WTC11 (cell line): Measurements from ENCODE around the gene GRIP2. TPM values are rescaled to one million over a fixed set of nuclear protein-coding genes. Genes with fewer than 3 reads are reported as not detected.

Experiments
- ATAC-seq: fragments of 200-7000 bp; cut with Tn5 transposase; 2 replicates; pipeline ENCODE4 v1.10.0; 2021; ENCODE audit warnings: mild to moderate bottlenecking, moderate library complexity
- CTCF ChIA-PET: fragments of 300-600 bp; sonication (Branson Sonifier 250); formaldehyde crosslinking; loops from one replicate; lab custom pipeline; 2021; ENCODE audit warnings: antibody characterized with exemption; lab: Charles Lee
- POLR2A ChIA-PET: fragments of 350-600 bp; sonication (Branson Sonifier 250); formaldehyde crosslinking; loops from one replicate; lab custom pipeline; 2021; ENCODE audit warnings: antibody characterized with exemption; lab: Charles Lee
- DNase-seq: peaks from one replicate; pipeline ENCODE4 v3.0.0; 2021; ENCODE audit warnings: low spot score
- H3K27ac Mint-ChIP-seq: 2 replicates; pipeline ENCODE4 v1.8.0; 2021; ENCODE audit warnings: mixed read lengths
- H3K27me3 Mint-ChIP-seq: 2 replicates; pipeline ENCODE4 v1.8.0; 2021; ENCODE audit warnings: low read depth, mild to moderate bottlenecking, moderate library complexity, mixed read lengths
- H3K36me3 Mint-ChIP-seq: 2 replicates; pipeline ENCODE4 v1.8.0; 2021; ENCODE audit warnings: mixed read lengths
- H3K4me1 Mint-ChIP-seq: 2 replicates; pipeline ENCODE4 v1.8.0; 2022; ENCODE audit warnings: mixed read lengths
- H3K4me3 Mint-ChIP-seq: 2 replicates; pipeline ENCODE4 v1.8.0; 2021; ENCODE audit warnings: mild to moderate bottlenecking, moderate library complexity, mixed read lengths
- H3K9me3 Mint-ChIP-seq: 2 replicates; pipeline ENCODE4 v1.8.0; 2021; ENCODE audit warnings: mixed read lengths
- ATF2 ChIP-seq: sonication (generic); formaldehyde crosslinking; IDR thresholded peaks from 2 replicates; pipeline ENCODE4 v1.8.1; 2022; ENCODE audit warnings: low read depth, missing genetic modification reagents, borderline replicate concordance
- ATF3 ChIP-seq: sonication (generic); formaldehyde crosslinking; conservative IDR thresholded peaks from 2 replicates; pipeline ENCODE4 v1.8.1; 2022; ENCODE audit warnings: mild to moderate bottlenecking, missing genetic modification reagents
- E2F1 ChIP-seq: sonication (generic); formaldehyde crosslinking; IDR thresholded peaks from 2 replicates; pipeline ENCODE4 v1.8.0; 2022; ENCODE audit warnings: mild to moderate bottlenecking, missing genetic modification reagents
- FOXK1 ChIP-seq: sonication (generic); formaldehyde crosslinking; IDR thresholded peaks from 2 replicates; pipeline ENCODE4 v1.8.0; 2022; ENCODE audit warnings: mild to moderate bottlenecking, moderate library complexity, missing genetic modification reagents
- GTF2I ChIP-seq: fragments of 250-450 bp; sonication (Bioruptor Pico); conservative IDR thresholded peaks from 2 replicates; pipeline ENCODE4 v1.4.0; 2021; ENCODE audit warnings: mild to moderate bottlenecking
- MXD4 ChIP-seq: fragments of 250-450 bp; sonication (Bioruptor Pico); IDR thresholded peaks from 2 replicates; pipeline ENCODE4 v1.8.0; 2021; ENCODE audit warnings: mild to moderate bottlenecking, moderate library complexity, borderline replicate concordance
- MYBL2 ChIP-seq: sonication (generic); formaldehyde crosslinking; IDR thresholded peaks from 2 replicates; pipeline ENCODE4 v1.8.1; 2023; ENCODE audit warnings: mild to moderate bottlenecking, moderate library complexity, missing genetic modification reagents
- NFYB ChIP-seq: sonication (generic); formaldehyde crosslinking; conservative IDR thresholded peaks from 2 replicates; pipeline ENCODE4 v1.8.0; 2022; ENCODE audit warnings: low read depth, missing genetic modification reagents
- NR1H2 ChIP-seq: sonication (generic); formaldehyde crosslinking; IDR thresholded peaks from 2 replicates; pipeline ENCODE4 v1.9.0; 2021; ENCODE audit warnings: mild to moderate bottlenecking, moderate library complexity, missing genetic modification reagents
- PRRX2 ChIP-seq: fragments of 250-450 bp; sonication (Bioruptor Pico); IDR thresholded peaks from 2 replicates; pipeline ENCODE4 v1.8.0; 2021; ENCODE audit warnings: mild to moderate bottlenecking
- RELA ChIP-seq: sonication (generic); formaldehyde crosslinking; IDR thresholded peaks from 2 replicates; pipeline ENCODE4 v1.8.1; 2022; ENCODE audit warnings: missing genetic modification reagents, mild to moderate bottlenecking, borderline replicate concordance
- STAT6 ChIP-seq: sonication (generic); formaldehyde crosslinking; conservative IDR thresholded peaks from 2 replicates; pipeline ENCODE4 v1.8.1; 2023; ENCODE audit warnings: mild to moderate bottlenecking, low read depth, missing genetic modification reagents, moderate library complexity
- TP53 ChIP-seq: sonication (generic); formaldehyde crosslinking; IDR thresholded peaks from 2 replicates; pipeline ENCODE4 v1.8.1; 2023; ENCODE audit warnings: mild to moderate bottlenecking, missing genetic modification reagents
- USF2 ChIP-seq: sonication (generic); formaldehyde crosslinking; IDR thresholded peaks from 2 replicates; pipeline ENCODE4 v1.8.1; 2023; ENCODE audit warnings: mild to moderate bottlenecking, missing genetic modification reagents, moderate library complexity
- ZBTB21 ChIP-seq: sonication (generic); formaldehyde crosslinking; IDR thresholded peaks from 2 replicates; pipeline ENCODE4 v1.8.1; 2023; ENCODE audit warnings: mild to moderate bottlenecking, missing genetic modification reagents, borderline replicate concordance
- ZNF121 ChIP-seq: sonication (generic); formaldehyde crosslinking; IDR thresholded peaks from 2 replicates; pipeline ENCODE4 v1.8.0; 2023; ENCODE audit warnings: missing genetic modification reagents
- ZNF232 ChIP-seq: sonication (generic); formaldehyde crosslinking; IDR thresholded peaks from 2 replicates; pipeline ENCODE4 v1.8.0; 2022; ENCODE audit warnings: mild to moderate bottlenecking, missing genetic modification reagents
- ZNF263 ChIP-seq: sonication (generic); formaldehyde crosslinking; IDR thresholded peaks from 2 replicates; pipeline ENCODE4 v1.8.1; 2022; ENCODE audit warnings: low read depth, mild to moderate bottlenecking, moderate library complexity, missing genetic modification reagents
- ZNF423 ChIP-seq: fragments of 250-450 bp; sonication (Bioruptor Pico); IDR thresholded peaks from 2 replicates; pipeline ENCODE4 v2.1.2; 2022; ENCODE audit warnings: mild to moderate bottlenecking, moderate library complexity
- ZNF532 ChIP-seq: fragments of 250-450 bp; sonication (Bioruptor Pico); IDR thresholded peaks from 2 replicates; pipeline ENCODE4 v1.9.0; 2021; ENCODE audit warnings: mild to moderate bottlenecking, borderline replicate concordance
- ZNF671 ChIP-seq: fragments of 250-450 bp; sonication (Bioruptor Pico); IDR thresholded peaks from 2 replicates; pipeline ENCODE4 v1.8.0; 2021; ENCODE audit warnings: mild to moderate bottlenecking
- total RNA-seq: library from RNA; stranded (reverse); gene quantifications from 3 replicates; pipeline ENCODE4 v1.2.3, GENCODE V29; 2021

GRIP2 gene
- total RNA-seq, 1 experiment from 2014 or later, result 12.0 TPM

- no peak overlapping the region for H3K27ac Mint-ChIP-seq
- ChIA-PET POLR2A (no interaction called here), CTCF (interaction anchor here (1.2 kb wide), 1 partner anchor 276 kb away, joined by 6 read pairs; no protein-coding TSS in a partner anchor)
- H3K27me3 Mint-ChIP-seq, result no peaks in the 10 kb centered on the region
- H3K36me3 Mint-ChIP-seq, result peaks cover 82% of the 10 kb centered on the region
- H3K9me3 Mint-ChIP-seq, result no peaks in the 10 kb centered on the region
- DNase-seq, result no peak
- no peak overlapping the region for H3K4me3 Mint-ChIP-seq
- ATAC-seq, result no peak
- TF ChIP-seq ZNF423 (CRISPR knock-in tag) (no peak), E2F1 (CRISPR knock-in tag) (no peak), PRRX2 (no peak), NFYB (no peak), MYBL2 (CRISPR knock-in tag) (no peak), ZBTB21 (CRISPR knock-in tag) (no peak), TP53 (CRISPR knock-in tag) (no peak), NR1H2 (CRISPR knock-in tag) (no peak)
- H3K4me1 Mint-ChIP-seq, result peaks cover 11% of the 10 kb centered on the region
Measured at GRCh38 chr3:14478956-14479550, 61.1 kb downstream of the GRIP2 start.

- no peak for ATAC-seq
- no peak overlapping the region for H3K4me3 Mint-ChIP-seq
- DNase-seq, result no peak
- TF ChIP-seq ZNF232 (CRISPR knock-in tag) (no peak), GTF2I (CRISPR knock-in tag) (no peak), RELA (CRISPR knock-in tag) (no peak), MXD4 (CRISPR knock-in tag) (no peak), STAT6 (CRISPR knock-in tag) (no peak), PRRX2 (no peak), NFYB (no peak), ATF2 (no peak), ZNF532 (no peak), FOXK1 (CRISPR knock-in tag) (no peak), ZNF671 (no peak), ZNF263 (no peak), USF2 (CRISPR knock-in tag) (no peak), ATF3 (CRISPR knock-in tag) (no peak), ZNF121 (CRISPR knock-in tag) (no peak)
- CTCF ChIA-PET, result interaction anchor here (1.0 to 1.7 kb wide), 2 partner anchors 10 to 274 kb away, joined by 3 to 8 read pairs; no protein-coding TSS in a partner anchor
- peaks cover 11% of the 10 kb centered on the region for H3K4me1 Mint-ChIP-seq
- no peaks in the 10 kb centered on the region for H3K27me3 Mint-ChIP-seq
- POLR2A ChIA-PET, result no interaction called here
- H3K36me3 Mint-ChIP-seq, result peaks cover 89% of the 10 kb centered on the region
- no peak overlapping the region for H3K27ac Mint-ChIP-seq
- H3K9me3 Mint-ChIP-seq, result no peaks in the 10 kb centered on the region
Measured at GRCh38 chr3:14477311-14477935, 62.7 kb downstream of the GRIP2 start.
